GM12891 (cell line): ENCODE data around the gene RHD.
"Not testable (repeated sequence)": the region's sequence is repeated elsewhere in the genome, so short reads cannot be mapped to it uniquely, and the experiment has no call there.

Experiments used
- POLR2A ChIP-seq: IDR thresholded peaks from 2 replicates; pipeline ENCODE4 v1.6.1; 2011; ENCODE audit warnings: low read depth, low read length, control low read depth
- POLR2AphosphoS5 ChIP-seq: IDR thresholded peaks from 2 replicates; pipeline ENCODE4 v1.6.1; 2011; ENCODE audit warnings: low read depth, low read length, control low read depth
- POU2F2 ChIP-seq: IDR thresholded peaks from 2 replicates; pipeline ENCODE4 v1.6.1; 2011; ENCODE audit warnings: low read depth, mild to moderate bottlenecking, control low read depth, low read length, moderate library complexity

- not testable (repeated sequence) for TF ChIP-seq POU2F2, POLR2A, POLR2AphosphoS5
Measured at GRCh38 chr1:25287164-25287563, 14.9 kb downstream of the RHD start.
